Tibial nerve (tissue), 3 donors: ENCODE data around the gene TGFB1I1.

ENCODE experiments used
- EP300 ChIP-seq, 2 donors: sonication (generic); formaldehyde crosslinking; IDR thresholded peaks; one replicate each; pipeline ENCODE4 v1.6.1; 2017; ENCODE audit warnings: antibody characterized with exemption in 2 of 2, mild to moderate bottlenecking in 1 of 2
- POLR2A ChIP-seq, 2 donors: fragments of 450-650 bp; IDR thresholded peaks; one replicate each; pipeline ENCODE4 v1.6.1; 2017; ENCODE audit warnings: antibody characterized with exemption in 2 of 2, mild to moderate bottlenecking in 2 of 2, moderate library complexity in 2 of 2

GRCh38 chr16:31502981-31503380 is 31.0 kb downstream of the TGFB1I1 start:
- TF ChIP-seq POLR2A (IDR thresholded peaks at IDR 0.05) = no peak
- TF ChIP-seq EP300 (IDR thresholded peaks at IDR 0.05) = no peak
